Prostate gland (tissue), 2 donors: ENCODE data around the gene ZNF488. TPM values are rescaled to one million over a fixed set of nuclear protein-coding genes. Genes with fewer than 3 reads are reported as not detected.

Source experiments
- DNase-seq: peaks from one replicate; pipeline ENCODE4 v3.0.0-alpha.2; 2019; ENCODE audit warnings: low spot score
- H3K27ac ChIP-seq, 2 donors: fragments of 200-600 bp; sonication (generic); 2 replicates each; pipeline ENCODE4 v1.5.1; 2017 to 2019
- H3K27me3 ChIP-seq: fragments of 200-600 bp; sonication (generic); replicated peaks from 2 replicates; pipeline ENCODE4 v1.5.1; 2019; ENCODE audit not compliant: insufficient read depth
- H3K36me3 ChIP-seq, 2 donors: fragments of 200-600 bp; sonication (generic); 1 replicate in 1 of 2; 2 replicates in 1 of 2; pipeline versions ENCODE4 v1.5.1 to v1.8.1; 2017 to 2019
- H3K4me1 ChIP-seq: fragments of 200-600 bp; sonication (generic); replicated peaks from 2 replicates; pipeline ENCODE4 v1.5.1; 2019
- H3K4me3 ChIP-seq, 2 donors: fragments of 200-600 bp; sonication (generic); 2 replicates each; pipeline ENCODE4 v1.5.1; 2017 to 2019
- H3K9me3 ChIP-seq: fragments of 200-600 bp; sonication (generic); 2 replicates; pipeline ENCODE4 v1.5.1; 2017
- POLR2A ChIP-seq: fragments of 450-650 bp; IDR thresholded peaks from one replicate; pipeline ENCODE4 v1.6.1; 2016; ENCODE audit warnings: antibody characterized with exemption, mild to moderate bottlenecking
- POLR2AphosphoS5 ChIP-seq: sonication (generic); formaldehyde crosslinking; IDR thresholded peaks from one replicate; pipeline ENCODE4 v1.6.1; 2017; ENCODE audit warnings: antibody characterized with exemption
- WGBS: methylation state at CpG from one replicate; pipeline ENCODE4 v1.1.5; 2018; 5-methylcytosine and 5-hydroxymethylcytosine counted together
- intact Hi-C: fragments of 100-400 bp; cut with DNase I; formaldehyde crosslinking; loops from one replicate; pipeline ENCODE4 v1.14.2; 2022
- total RNA-seq, 2 donors: library from RNA; depleted of rRNA; stranded (reverse); fragments of >200 nt; gene quantifications; one replicate each; pipeline ENCODE4 v1.1.0, GENCODE V29; 2016
- TF ChIP-seq, protein P1 (sequence below), 4 experiments: fragments of 200-600 bp in 2 of 4; fragments of 450-650 bp in 2 of 4; sonication (generic) in 2 of 4; IDR thresholded peaks; 1 replicate in 3 of 4; 2 replicates in 1 of 4; pipeline ENCODE4 v1.5.1; 2016 to 2019; ENCODE audit warnings: antibody characterized with exemption in 4 of 4, mild to moderate bottlenecking in 2 of 4, moderate library complexity in 2 of 4

Gene ZNF488
- total RNA-seq, 2 donors from 2014 or later, result 1.5 to 1.9 TPM

DNA sequence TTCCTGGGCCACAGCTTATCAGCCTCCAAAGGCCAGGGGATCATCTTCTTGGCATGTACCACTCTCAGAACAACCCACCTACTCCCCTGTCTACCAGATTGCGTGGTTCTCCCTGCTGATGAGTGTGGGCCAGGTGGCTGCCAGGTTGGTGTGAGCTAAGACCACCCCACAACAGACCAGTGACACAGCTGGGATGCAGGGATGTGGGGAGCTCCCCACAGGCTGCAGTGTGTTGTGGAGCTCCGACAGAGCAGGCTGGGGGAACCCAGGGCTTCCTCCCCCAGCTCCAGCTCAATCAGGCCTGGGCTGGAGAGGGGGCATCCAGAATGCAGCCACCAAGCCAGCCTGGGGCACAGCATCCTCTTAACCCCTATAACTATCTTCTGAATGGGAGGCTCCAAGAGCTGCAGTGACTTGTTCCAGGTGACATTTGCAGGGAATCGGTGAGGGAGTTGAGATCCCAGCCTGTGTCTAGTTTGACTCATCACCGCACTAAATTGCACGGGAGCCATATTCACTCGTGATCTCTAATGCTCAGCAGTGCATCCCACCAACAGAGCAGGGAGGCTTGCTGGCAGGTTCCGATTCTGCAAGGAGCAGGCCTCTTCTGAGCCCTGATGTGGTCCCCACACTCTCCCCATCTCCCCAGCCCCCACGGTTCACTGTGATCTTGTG is 62.4 kb downstream of the ZNF488 start:
- H3K27me3 ChIP-seq, result peaks cover 1% of the 10 kb centered on the region
- 87% methylated on average over 8 of the region's 8 CpGs for WGBS
- no peak overlapping the region for H3K27ac ChIP-seq
- no peak for DNase-seq
- H3K4me3 ChIP-seq, result no peak overlapping the region
- intact Hi-C loops, result no loop called here
- TF ChIP-seq POLR2AphosphoS5, result no peak
- no peak for TF ChIP-seq POLR2A
- TF ChIP-seq, protein P1, sequence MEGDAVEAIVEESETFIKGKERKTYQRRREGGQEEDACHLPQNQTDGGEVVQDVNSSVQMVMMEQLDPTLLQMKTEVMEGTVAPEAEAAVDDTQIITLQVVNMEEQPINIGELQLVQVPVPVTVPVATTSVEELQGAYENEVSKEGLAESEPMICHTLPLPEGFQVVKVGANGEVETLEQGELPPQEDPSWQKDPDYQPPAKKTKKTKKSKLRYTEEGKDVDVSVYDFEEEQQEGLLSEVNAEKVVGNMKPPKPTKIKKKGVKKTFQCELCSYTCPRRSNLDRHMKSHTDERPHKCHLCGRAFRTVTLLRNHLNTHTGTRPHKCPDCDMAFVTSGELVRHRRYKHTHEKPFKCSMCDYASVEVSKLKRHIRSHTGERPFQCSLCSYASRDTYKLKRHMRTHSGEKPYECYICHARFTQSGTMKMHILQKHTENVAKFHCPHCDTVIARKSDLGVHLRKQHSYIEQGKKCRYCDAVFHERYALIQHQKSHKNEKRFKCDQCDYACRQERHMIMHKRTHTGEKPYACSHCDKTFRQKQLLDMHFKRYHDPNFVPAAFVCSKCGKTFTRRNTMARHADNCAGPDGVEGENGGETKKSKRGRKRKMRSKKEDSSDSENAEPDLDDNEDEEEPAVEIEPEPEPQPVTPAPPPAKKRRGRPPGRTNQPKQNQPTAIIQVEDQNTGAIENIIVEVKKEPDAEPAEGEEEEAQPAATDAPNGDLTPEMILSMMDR (IDR thresholded peaks at IDR 0.05), result no peak
- H3K9me3 ChIP-seq, result no peaks in the 10 kb centered on the region
- H3K4me1 ChIP-seq, result no peaks in the 10 kb centered on the region
- no peaks in the 10 kb centered on the region for H3K36me3 ChIP-seq

GRCh38 chr10:47320812-47321211 is 63.3 kb downstream of the ZNF488 start:
- 82% methylated on average over 6 of the region's 6 CpGs for WGBS
- Histone ChIP-seq H3K27me3 (peaks cover 1% of the 10 kb centered on the region), H3K4me3 (no peak overlapping the region), H3K9me3 (no peaks in the 10 kb centered on the region), H3K4me1 (no peaks in the 10 kb centered on the region), H3K36me3 (no peaks in the 10 kb centered on the region), H3K27ac (no peak overlapping the region)
- DNase-seq, result no peak
- intact Hi-C loops, result no loop called here
- TF ChIP-seq POLR2A (no peak), POLR2AphosphoS5 (no peak)
- TF ChIP-seq, protein P1 (IDR thresholded peaks at IDR 0.05), result no peak

- H3K36me3 ChIP-seq, result no peaks in the 10 kb centered on the region
- H3K4me3 ChIP-seq, result no peak overlapping the region
- no peaks in the 10 kb centered on the region for H3K9me3 ChIP-seq
- TF ChIP-seq, protein P1 (IDR thresholded peaks at IDR 0.05), result no peak
- no peak for TF ChIP-seq POLR2AphosphoS5
- no peak for TF ChIP-seq POLR2A
- 87% methylated on average over 8 of the region's 8 CpGs for WGBS
- DNase-seq, result no peak
- intact Hi-C loops, result no loop called here
- no peak overlapping the region for H3K27ac ChIP-seq
- no peaks in the 10 kb centered on the region for H3K4me1 ChIP-seq
- H3K27me3 ChIP-seq, result peaks cover 1% of the 10 kb centered on the region
These were observed 64.3 kb downstream of the ZNF488 start for GRCh38 chr10:47319784-47320183.

- H3K4me1 ChIP-seq, result no peaks in the 10 kb centered on the region
- DNase-seq, result no peak
- peaks cover 1% of the 10 kb centered on the region for H3K27me3 ChIP-seq
- H3K36me3 ChIP-seq, result no peaks in the 10 kb centered on the region
- TF ChIP-seq POLR2AphosphoS5 (no peak), POLR2A (no peak)
- TF ChIP-seq, protein P1 (IDR thresholded peaks at IDR 0.05), result no peak
- intact Hi-C loops, result no loop called here
- H3K9me3 ChIP-seq, result no peaks in the 10 kb centered on the region
- no peak overlapping the region for H3K4me3 ChIP-seq
- H3K27ac ChIP-seq, result no peak overlapping the region
- 85% methylated on average over 9 of the region's 9 CpGs for WGBS
These were observed 65.4 kb downstream of the ZNF488 start for GRCh38 chr10:47318706-47319105.

DNA sequence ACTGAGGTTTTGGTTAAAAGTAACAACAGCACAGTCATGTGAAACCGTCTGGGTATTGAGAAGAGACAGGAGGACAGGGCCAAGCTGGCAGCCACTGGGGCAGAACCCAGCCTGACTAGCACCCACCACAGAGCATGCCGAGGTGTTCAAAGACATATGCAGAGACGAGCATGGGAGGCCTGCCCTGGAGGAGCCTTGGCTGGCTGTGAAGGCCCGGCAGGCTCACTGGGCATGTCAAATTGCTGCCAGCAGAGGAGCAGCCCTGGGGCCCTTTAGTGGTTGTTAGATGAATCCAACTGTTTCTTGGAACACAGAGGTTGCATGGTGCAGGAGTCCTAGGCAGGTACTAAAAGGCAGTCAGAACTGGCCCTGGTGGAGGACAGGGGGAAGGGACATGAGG is 66.8 kb downstream of the ZNF488 start:
- no peaks in the 10 kb centered on the region for H3K9me3 ChIP-seq
- 57% methylated on average over 4 of the region's 4 CpGs for WGBS
- no peak for DNase-seq
- TF ChIP-seq, protein P1 (IDR thresholded peaks at IDR 0.05), result no peak
- TF ChIP-seq POLR2A (no peak), POLR2AphosphoS5 (no peak)
- H3K27me3 ChIP-seq, result peaks cover 1% of the 10 kb centered on the region
- H3K36me3 ChIP-seq, result no peaks in the 10 kb centered on the region
- intact Hi-C loops, result no loop called here
- H3K27ac ChIP-seq, result no peak overlapping the region
- H3K4me1 ChIP-seq, result no peaks in the 10 kb centered on the region
- no peak overlapping the region for H3K4me3 ChIP-seq
